Thymus (tissue), 11 donors: ENCODE data around the gene ATL2. TPM values are rescaled to one million over a fixed set of nuclear protein-coding genes. Genes with fewer than 3 reads are reported as not detected.
"Not testable (repeated sequence)": the region's sequence is repeated elsewhere in the genome, so short reads cannot be mapped to it uniquely, and the experiment has no call there.

Experiments used
- DNase-seq, 9 donors: peaks; one replicate each; pipeline ENCODE4 v3.0.0-alpha.2; 2013; ENCODE audit warnings: low spot score in 9 of 9, low read depth in 6 of 9, missing footprints in 1 of 9
- H3K27ac ChIP-seq, 2 donors: one replicate each; pipeline ENCODE4 v1.5.1; 2013; ENCODE audit warnings: control low read depth in 1 of 2, low read depth in 1 of 2, low read length in 1 of 2, mild to moderate bottlenecking in 1 of 2, moderate library complexity in 1 of 2
- H3K27me3 ChIP-seq, 2 donors: one replicate each; pipeline ENCODE4 v1.5.1; 2013; ENCODE audit warnings: low read length in 1 of 2; ENCODE audit not compliant: control insufficient read depth in 2 of 2, insufficient read depth in 1 of 2
- H3K36me3 ChIP-seq, 2 donors: one replicate each; pipeline ENCODE4 v1.5.1; 2013; ENCODE audit warnings: low read length in 1 of 2, mild to moderate bottlenecking in 1 of 2, moderate library complexity in 1 of 2; ENCODE audit not compliant: control insufficient read depth in 2 of 2, insufficient read depth in 2 of 2
- H3K4me1 ChIP-seq, 2 donors: one replicate each; pipeline ENCODE4 v1.5.1; 2013; ENCODE audit warnings: low read length in 2 of 2; ENCODE audit not compliant: control insufficient read depth in 2 of 2, insufficient read depth in 2 of 2
- H3K4me3 ChIP-seq, 2 donors: one replicate each; pipeline ENCODE4 v1.5.1; 2013; ENCODE audit warnings: low read length in 2 of 2, control low read depth in 1 of 2, mild to moderate bottlenecking in 1 of 2
- H3K9me3 ChIP-seq, 2 donors: one replicate each; pipeline ENCODE4 v1.5.1; 2013; ENCODE audit warnings: low read length in 1 of 2, mild to moderate bottlenecking in 1 of 2; ENCODE audit not compliant: control insufficient read depth in 2 of 2, insufficient read depth in 1 of 2
- WGBS: extraction: QIAGEN DNeasy Blood & Tissue Kit; methylation state at CpG from one replicate; pipeline ENCODE4 v1.1.7; 2013; 5-methylcytosine and 5-hydroxymethylcytosine counted together
- polyA plus RNA-seq: library from polyadenylated mRNA; stranded (reverse); fragments of 200-250 nt; gene quantifications from one replicate; pipeline ENCODE4 v1.2.3, GENCODE V29; 2013
- total RNA-seq: library from RNA; stranded (reverse); fragments of 120-200 nt; gene quantifications from one replicate; pipeline ENCODE4 v1.2.4, GENCODE V29; 2013
- donor health status: healthy.

The ATL2 gene
- total and polyA plus RNA-seq, 2 donors: 59.4 to 69.1 TPM

DNA sequence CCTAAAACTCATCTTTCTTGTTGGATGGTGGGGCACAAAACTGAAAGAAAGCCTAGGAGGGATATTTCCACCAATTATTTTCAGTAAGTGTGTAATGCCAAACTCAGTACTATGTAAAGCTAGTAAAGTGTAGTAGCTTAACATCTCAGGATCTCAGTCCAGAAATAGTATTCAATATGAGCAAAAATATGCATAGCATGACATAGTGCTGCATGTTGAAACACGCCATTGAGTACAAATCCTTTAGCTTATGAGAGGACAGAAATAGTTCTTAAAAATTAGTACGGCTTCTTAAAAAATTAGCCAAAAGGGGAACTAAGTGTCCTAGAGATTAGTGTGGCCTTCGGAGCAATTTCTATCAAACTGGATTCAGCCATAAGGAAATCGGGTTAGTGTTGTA lies 21.7 kb upstream of the ATL2 start:
- Histone ChIP-seq H3K4me1 (no peaks in the 10 kb centered on the region), H3K9me3 (peaks cover 0 to 3% of the 10 kb centered on the region in 2 donors), H3K4me3 (no peak overlapping the region), H3K27me3 (no peaks in the 10 kb centered on the region), H3K36me3 (no peaks in the 10 kb centered on the region), H3K27ac (peak overlapping the region in 1 of 2 donors; percentile 55)
- WGBS: 92% methylated on average over 4 of the region's 4 CpGs
- no peak for DNase-seq

GRCh38 chr2:38394903-38395341 lies 17.8 kb upstream of the ATL2 start:
- no peaks in the 10 kb centered on the region for H3K27me3 ChIP-seq
- WGBS: 69% methylated on average over 5 of the region's 5 CpGs
- no peak for DNase-seq
- no peaks in the 10 kb centered on the region for H3K36me3 ChIP-seq
- peaks cover 0 to 3% of the 10 kb centered on the region in 2 donors for H3K9me3 ChIP-seq
- no peaks in the 10 kb centered on the region for H3K4me1 ChIP-seq
- no peak overlapping the region for H3K27ac ChIP-seq
- H3K4me3 ChIP-seq: no peak overlapping the region

GRCh38 chr2:38394041-38394440 lies 17.0 kb upstream of the ATL2 start:
- Histone ChIP-seq H3K4me1 (peaks cover under 1 to 1% of the 10 kb centered on the region in 2 donors), H3K27me3 (no peaks in the 10 kb centered on the region), H3K4me3 (no peak overlapping the region), H3K27ac (no peak overlapping the region), H3K36me3 (no peaks in the 10 kb centered on the region), H3K9me3 (peaks cover 0 to 3% of the 10 kb centered on the region in 2 donors)
- no peak for DNase-seq
- 94% methylated on average over 2 of the region's 2 CpGs for WGBS

GRCh38 chr2:38390947-38391346 lies 13.9 kb upstream of the ATL2 start:
- H3K36me3 ChIP-seq: no peaks in the 10 kb centered on the region
- no peak for DNase-seq
- 86% methylated on average over 3 of the region's 3 CpGs for WGBS

DNA sequence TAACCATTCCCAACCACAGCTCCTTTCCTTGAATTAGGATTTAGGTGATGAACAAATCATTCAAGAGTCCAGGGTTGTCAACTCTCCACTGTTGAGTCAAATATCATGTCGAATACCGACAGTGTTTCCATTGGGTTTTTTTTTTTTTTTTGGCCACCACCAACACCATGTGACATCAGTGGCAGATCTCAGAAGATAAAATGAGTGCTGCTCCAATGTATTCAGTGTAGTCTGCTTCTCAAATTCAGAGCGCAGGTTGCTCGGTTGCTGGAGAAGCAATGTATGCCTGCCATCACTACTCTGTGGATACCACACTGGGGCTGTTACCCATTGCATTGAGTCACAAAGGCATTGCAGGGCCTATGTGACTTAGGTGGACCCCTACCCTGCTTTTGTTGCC lies 10.8 kb upstream of the ATL2 start:
- H3K27ac ChIP-seq: peak overlapping the region in 1 of 2 donors; percentile 12

More at GRCh38 chr2:38390947-38391346, 13.9 kb upstream of the ATL2 start:
- H3K4me1 ChIP-seq: peaks cover 2 to 19% of the 10 kb centered on the region in 2 donors
- no peaks in the 10 kb centered on the region for H3K9me3 ChIP-seq
- H3K4me3 ChIP-seq: no peak overlapping the region
- H3K27me3 ChIP-seq: no peaks in the 10 kb centered on the region
- H3K27ac ChIP-seq: no peak overlapping the region

DNA sequence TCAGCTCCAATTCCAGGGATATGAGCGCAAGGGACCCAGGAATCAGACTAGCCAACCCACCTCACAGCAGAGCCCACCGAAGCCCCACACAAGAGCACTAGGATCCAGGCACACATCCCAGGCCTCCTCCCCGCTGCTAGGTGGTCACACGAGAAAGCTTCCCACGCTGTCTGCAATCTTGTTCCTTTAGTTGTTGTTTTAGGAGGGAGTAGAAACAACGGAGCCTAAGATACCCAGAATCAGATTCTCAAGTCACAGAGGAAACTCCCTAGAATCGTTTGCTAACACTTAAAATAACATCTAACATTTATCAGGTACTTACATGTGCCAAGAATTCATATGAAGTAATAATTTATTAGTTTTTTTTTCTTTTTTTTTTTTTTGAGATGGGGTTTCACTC lies 9.7 kb upstream of the ATL2 start:
- H3K9me3 ChIP-seq: no peaks in the 10 kb centered on the region
- H3K27ac ChIP-seq: peak overlapping the region in 1 of 2 donors; percentile 64
- no peak overlapping the region for H3K4me3 ChIP-seq
- DNase-seq: no peak
- peaks cover 2 to 19% of the 10 kb centered on the region in 2 donors for H3K4me1 ChIP-seq
- H3K27me3 ChIP-seq: no peaks in the 10 kb centered on the region
- 86% methylated on average over 7 of the region's 7 CpGs for WGBS
- H3K36me3 ChIP-seq: no peaks in the 10 kb centered on the region

More for the DNA sequence above, 10.8 kb upstream of the ATL2 start:
- WGBS: 89% methylated on average over 4 of the region's 4 CpGs
- H3K36me3 ChIP-seq: no peaks in the 10 kb centered on the region
- H3K27me3 ChIP-seq: no peaks in the 10 kb centered on the region
- no peak overlapping the region for H3K4me3 ChIP-seq
- no peaks in the 10 kb centered on the region for H3K9me3 ChIP-seq
- H3K4me1 ChIP-seq: peaks cover 2 to 19% of the 10 kb centered on the region in 2 donors
- peak in 1 of 9 donors; percentile 37 for DNase-seq

DNA sequence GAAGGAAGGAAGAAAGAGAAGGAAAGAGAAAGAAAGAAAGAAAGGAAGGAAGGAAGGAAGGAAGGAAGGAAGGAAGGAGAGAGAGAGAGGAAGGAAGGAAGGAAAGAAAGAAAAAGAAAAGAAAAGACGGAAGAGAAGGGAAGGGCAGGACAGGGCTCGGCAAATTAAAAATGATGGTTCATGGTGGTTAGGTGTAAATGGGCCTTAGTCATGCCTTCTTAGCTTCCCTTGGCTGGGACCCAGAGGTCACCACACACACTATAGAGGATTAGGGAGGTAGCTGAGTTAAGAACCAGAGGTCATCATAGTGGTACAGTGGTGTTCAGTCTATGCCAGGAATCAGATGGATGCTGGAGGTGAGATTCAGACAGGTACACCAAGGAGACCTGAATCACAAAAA lies 9.3 kb upstream of the ATL2 start:
- Histone ChIP-seq H3K9me3 (no peaks in the 10 kb centered on the region), H3K27me3 (no peaks in the 10 kb centered on the region), H3K36me3 (no peaks in the 10 kb centered on the region), H3K4me1 (peaks cover 2 to 23% of the 10 kb centered on the region in 2 donors), H3K27ac (peak overlapping the region in 1 of 2 donors; percentile 64), H3K4me3 (no peak overlapping the region)
- WGBS: 83% methylated on average over 2 of the region's 2 CpGs
- DNase-seq: no peak

- no peak overlapping the region for H3K4me3 ChIP-seq
- WGBS: 96% methylated on average over 3 of the region's 3 CpGs
Observed at GRCh38 chr2:38384338-38384737, 7.3 kb upstream of the ATL2 start.

DNA sequence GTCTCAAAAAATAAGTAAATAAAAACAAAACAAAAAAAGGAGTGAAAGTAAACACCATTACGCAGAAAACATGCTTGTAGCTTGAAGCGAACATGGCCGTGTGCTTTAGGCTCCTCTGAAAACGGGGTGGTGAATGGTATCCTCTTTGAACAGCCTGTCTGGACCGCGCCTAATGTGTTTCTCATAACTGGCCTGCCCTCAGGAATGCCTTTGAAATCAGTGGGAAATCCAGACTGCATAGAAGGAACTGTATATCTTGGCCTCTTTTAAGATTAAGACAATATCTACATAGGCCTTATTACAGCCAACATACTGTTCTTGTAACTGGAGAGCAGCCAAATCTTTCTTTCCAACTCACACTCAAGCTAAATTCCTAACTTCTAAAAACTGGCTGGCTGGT lies 6.7 kb upstream of the ATL2 start:
- H3K36me3 ChIP-seq, H3K27ac ChIP-seq, H3K9me3 ChIP-seq, H3K4me3 ChIP-seq, DNase-seq, H3K27me3 ChIP-seq: not testable (repeated sequence)
- peaks cover 24 to 42% of the 10 kb centered on the region in 2 donors for H3K4me1 ChIP-seq
- WGBS: 95% methylated on average over 6 of the region's 6 CpGs

More at GRCh38 chr2:38384338-38384737, 7.3 kb upstream of the ATL2 start:
- H3K36me3 ChIP-seq: no peaks in the 10 kb centered on the region
- no peaks in the 10 kb centered on the region for H3K27me3 ChIP-seq
- no peak for DNase-seq
- no peak overlapping the region for H3K27ac ChIP-seq
- H3K4me1 ChIP-seq: peaks cover 21 to 43% of the 10 kb centered on the region in 2 donors
- no peaks in the 10 kb centered on the region for H3K9me3 ChIP-seq
